GM20000 (cell line): ENCODE measurements around the gene NELL1.

ENCODE experiments used
- DNase-seq: peaks from one replicate; pipeline ENCODE4 v3.0.0; 2012; ENCODE audit warnings: low spot score
- CTCF ChIP-seq: IDR thresholded peaks from 2 replicates; pipeline ENCODE4 v1.5.1; 2012; ENCODE audit warnings: mild to moderate bottlenecking, control low read depth; ENCODE audit errors: extremely low read depth, missing control alignments

The NELL1 gene

GRCh38 chr11:20934516-20934915 is 265.1 kb downstream of the NELL1 start:
- DNase-seq: no peak
- TF ChIP-seq CTCF: no peak

DNA sequence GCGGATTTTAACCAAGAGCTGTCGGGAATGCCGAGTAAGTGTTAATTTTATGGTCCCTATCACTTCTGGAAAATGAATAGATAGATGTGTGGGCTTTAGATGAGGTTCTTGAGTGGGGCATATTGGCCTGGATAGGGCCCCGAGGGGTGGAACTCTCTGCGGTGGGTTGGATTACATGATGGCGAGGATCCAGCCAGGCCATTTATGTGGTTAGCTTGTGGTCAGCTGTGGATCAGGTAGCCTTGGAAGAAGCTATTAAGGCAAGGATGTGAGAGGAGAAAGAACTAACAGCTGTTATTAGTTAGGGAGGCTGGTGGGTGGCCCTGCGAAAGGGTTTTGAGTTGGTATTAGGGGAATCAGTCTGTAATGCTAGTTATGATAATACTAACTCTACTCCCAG is 268.4 kb downstream of the NELL1 start:
- no peak for TF ChIP-seq CTCF
- DNase-seq: no peak

DNA sequence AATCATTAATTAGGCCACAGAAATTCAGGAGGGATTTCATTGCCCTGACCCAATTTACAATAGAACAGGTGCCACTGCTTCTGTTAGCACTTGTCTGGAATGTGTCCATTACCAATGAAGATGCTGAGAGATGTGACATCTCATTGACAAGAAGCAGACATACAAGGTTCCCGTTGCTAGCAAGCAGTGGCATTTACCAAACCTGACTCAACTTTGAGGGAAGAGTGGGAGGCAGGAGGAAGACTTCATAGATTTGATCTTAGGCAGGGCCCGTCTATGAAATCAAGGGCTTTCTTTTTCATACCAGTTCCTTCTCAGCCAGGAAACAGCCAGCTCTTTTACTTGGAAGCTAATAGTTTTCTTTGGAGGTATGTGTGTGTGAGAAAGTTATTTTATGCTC is 280.2 kb downstream of the NELL1 start:
- no peak for TF ChIP-seq CTCF
- DNase-seq: no peak

GRCh38 chr11:20962581-20962980 is 293.2 kb downstream of the NELL1 start:
- TF ChIP-seq CTCF: no peak
- no peak for DNase-seq

- no peak for TF ChIP-seq CTCF
- no peak for DNase-seq
These were observed 294.2 kb downstream of the NELL1 start for GRCh38 chr11:20963596-20963995.

- no peak for DNase-seq
- no peak for TF ChIP-seq CTCF
These were observed 295.6 kb downstream of the NELL1 start for GRCh38 chr11:20964985-20965384.

DNA sequence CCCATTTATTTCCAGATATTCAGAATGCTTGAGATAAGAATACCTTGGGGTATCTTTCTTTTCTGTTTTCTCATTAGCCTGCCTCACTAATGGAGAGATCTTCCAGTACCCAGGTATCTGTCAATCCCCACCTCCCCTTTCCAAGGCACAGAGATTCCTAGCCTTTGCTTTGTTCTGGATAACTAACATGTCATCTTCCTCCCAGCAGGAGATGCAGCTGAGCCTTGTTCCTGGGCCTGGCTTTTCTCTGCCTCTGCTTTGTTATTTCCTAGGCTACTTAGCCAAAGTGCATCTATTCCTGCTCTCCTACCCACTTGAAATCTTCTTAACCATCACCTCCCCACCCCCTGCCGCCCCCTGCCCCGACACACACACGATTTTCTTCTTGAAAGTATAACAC is 297.1 kb downstream of the NELL1 start:
- DNase-seq: no peak
- TF ChIP-seq CTCF: no peak
